GM19395 (cell line): ENCODE measurements around the gene PNPT1.
"Not testable (repeated sequence)": the region's sequence is repeated elsewhere in the genome, so short reads cannot be mapped to it uniquely, and the experiment has no call there.

Experiments used
- ATAC-seq: cut with Tn5 transposase; IDR thresholded peaks from one replicate; pipeline ENCODE4 v1.9.1; 2021; ENCODE audit warnings: mild to moderate bottlenecking, moderate library complexity; ENCODE audit not compliant: unreplicated experiment

Gene PNPT1

DNA sequence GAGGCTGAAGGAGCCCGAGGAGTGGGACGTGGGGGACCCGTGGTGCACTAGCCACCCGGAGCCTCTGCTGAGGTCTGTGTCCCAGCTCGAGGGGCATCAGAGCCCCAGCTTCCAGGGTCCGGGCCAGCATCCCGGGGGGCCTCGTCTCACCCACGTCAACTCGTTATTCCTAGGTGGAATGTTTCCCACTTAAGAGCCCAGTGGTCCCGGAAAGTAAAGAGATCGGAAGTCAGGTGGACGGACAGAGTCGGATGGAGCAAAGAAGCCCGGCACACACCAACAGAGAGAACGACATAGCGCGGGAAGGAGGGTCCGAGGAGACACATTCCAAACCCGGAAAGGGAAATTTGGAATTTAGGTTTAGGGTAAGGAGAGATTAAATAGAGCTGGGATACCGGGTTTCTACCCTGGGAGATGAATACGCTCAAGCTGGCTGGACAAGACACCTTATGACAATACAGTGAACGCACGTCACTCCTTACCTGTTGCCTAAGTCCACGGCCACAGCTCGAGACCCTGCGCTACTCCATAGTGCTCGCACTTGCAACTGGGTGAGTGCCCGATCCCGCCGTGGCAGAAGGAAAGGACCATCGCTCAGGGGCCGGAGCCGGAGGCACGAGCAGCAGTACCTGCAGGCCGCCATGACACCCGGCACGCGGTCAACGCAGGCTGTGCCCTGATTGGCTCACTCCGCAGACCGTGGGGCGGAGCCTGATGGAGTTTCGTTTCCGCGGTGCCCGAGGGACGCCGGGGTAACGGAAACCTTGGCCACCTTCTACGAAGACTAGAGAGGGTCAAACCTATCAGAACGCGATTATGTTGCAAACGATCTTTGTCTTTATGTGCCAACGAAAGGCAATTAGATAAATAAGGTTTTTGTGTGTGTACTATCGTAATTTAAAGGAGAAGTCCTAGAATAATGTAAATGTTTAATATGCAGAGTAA is at the start of gene PNPT1:
TSS of gene PNPT1 (minus strand) at position 664 of the 945 bp plus-strand sequence. CDS start at position 643, 21 bp downstream.
- peak; percentile 100 for ATAC-seq

DNA sequence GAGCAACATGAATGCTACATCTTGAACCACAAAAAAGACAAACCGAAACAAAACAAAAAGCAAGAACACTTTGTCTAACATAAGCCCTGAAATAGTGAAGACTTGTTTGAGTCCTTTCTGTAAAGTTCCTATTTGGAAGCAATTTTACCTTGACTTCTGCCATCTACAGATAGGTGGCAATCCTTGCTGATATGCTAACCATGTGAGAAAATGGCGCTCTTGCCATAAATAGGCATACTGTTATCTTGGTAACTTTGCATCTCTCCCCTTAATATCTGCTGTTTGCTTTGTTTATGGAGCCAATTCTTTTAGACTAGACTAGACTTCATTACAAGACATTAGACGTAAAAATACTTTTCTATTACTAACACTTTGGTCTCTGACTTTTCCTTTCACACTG is 49.4 kb upstream of the PNPT1 start:
- ATAC-seq, result no peak

DNA sequence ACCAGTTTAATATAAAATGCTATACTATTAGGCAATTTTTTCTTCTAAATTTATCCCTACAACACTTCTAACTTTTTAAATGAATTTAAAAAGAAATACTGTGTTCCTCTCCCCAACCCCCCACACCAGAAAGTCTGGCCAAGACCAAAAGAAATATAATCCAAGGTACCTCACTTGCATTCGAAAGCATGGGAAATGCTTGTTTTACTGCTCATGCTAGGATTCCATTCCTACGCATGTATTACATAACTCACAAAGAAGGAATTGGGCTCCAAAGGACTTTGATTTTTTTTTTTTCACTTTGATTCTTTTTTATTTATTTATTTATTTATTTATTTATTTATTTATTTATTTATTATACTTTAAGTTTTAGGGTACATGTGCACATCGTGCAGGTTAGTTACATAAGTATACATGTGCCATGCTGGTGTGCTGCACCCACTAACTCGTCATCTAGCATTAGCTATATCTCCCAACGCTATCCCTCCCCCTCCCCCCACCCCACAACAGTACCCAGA is 42.4 kb upstream of the PNPT1 start:
- not testable (repeated sequence) for ATAC-seq

DNA sequence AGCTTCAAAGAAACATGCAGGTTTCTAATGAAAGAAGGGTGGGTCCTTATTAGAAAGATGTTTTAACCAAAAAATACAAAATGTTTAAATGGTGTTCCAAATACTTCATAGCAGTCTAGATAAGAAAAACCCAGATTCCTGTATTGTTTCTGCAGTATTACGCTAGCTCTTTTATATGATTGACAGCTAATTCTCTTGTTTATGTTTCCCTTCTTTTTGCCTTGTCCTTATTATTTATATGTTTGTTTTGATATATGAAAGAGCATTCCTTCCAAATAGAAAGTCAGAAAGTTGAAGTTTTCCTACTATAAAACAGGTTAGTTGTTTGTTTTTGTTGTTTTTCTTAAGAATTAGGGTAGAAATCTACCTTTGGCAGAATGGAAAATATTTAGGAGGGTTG is 41.1 kb upstream of the PNPT1 start:
- no peak for ATAC-seq

DNA sequence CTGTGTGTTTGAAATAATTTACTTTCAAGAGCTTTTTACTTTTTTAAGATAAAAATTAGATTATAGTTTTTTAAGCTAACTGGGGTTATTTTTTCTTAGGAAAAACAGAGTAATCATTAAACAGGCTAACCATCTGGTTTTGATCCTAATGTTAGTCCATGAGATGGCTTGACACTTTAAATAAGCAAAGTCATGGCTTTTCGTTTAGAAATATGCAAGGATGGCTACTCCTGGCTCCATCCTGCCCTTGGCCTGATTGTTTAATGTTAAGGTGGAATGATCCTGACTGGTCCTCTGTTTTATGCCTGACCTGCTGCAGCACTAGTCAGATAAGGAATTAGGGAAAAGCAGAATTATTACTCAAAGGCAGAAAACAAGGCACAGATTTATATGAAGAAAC is 39.7 kb upstream of the PNPT1 start:
- no peak for ATAC-seq

DNA sequence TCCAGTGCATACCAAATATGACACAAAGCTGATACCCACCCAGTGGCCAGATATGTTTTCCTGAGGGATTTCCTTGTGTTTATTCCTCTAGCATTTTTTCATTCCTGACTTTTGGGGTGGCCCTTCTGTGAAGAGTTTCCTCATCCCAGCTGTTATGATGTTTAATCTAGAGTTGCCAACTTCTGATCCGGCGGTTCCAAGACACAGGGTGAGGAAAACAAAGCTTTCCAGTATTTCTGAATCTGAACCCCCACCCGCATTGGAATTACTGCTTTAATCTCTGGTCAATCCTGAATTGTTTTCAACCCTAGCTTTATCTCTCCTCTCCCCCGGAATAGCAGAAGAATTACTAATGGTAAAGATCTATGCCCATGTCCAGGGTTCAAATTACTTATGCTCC is 39.2 kb upstream of the PNPT1 start:
- no peak for ATAC-seq

DNA sequence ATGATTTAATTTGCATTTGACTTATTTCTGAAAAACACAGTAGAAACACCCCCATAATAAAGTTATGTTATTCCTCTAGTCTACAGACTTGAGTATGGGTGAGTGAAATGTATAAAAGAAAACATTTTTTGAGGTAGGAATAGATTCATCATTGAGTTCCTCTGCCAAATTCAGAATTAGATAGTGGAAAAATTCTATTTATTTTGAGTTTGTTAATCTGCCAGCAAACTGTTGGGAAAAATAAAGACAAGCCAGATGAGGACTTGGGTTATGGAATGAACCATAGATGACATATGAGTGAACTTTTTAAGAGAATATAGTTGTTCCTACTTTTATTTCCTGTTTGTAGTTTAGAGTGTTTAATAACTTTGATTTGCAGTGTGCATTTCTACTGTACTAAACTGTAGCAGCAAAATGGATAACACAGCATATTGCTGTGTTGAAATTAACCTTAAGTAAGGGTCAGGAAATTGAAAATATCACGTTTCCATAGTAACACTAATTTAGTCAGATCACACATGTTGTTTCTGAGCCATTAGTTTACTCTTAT is 35.6 kb upstream of the PNPT1 start:
- no peak for ATAC-seq

DNA sequence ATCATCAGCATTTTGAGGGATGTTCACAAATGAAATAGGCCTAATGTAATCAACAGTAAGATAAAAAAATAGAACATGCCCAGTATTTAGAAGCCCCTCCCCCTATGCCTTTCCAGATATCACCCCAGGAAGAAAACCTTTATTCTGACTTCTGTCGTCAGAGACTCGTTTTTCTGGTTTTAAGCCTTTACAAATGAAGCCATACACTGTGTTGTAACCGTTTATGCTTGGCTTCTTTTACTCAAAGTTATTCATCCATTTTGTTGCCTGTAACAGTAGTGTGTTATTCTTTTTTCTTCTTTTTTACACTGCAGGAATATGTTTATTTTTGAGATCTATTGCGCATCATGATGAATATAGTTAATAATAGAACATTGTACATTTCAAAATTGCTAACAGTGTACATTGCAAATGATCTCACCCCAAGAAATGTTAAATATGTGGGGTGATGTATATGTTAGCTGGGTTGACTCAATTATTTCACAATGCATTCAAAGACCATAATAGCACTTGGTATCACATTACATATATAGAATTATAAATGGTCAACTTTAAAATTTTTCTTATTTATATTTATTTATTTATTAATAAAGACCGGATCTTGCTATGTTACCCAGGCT is 28.1 kb upstream of the PNPT1 start:
- ATAC-seq, result no peak

DNA sequence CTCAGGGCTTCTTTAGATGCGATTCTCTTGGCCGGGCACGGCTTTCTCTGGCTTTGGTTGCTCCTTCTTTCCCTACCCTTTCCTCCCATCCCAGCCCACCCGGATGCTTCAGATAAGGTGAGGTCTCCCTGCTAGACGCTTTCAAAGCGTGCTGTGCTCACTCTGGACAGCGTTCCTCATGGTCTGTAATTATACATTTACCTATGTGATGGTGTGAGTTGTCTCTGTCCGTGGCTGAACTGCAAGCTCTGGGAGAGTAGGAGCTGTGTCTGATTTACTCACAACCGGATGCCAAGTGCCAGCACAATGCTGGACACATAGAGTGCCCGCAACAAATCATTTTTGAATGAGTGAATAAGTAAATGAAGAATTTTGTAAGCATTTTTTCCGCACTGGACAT is 26.8 kb upstream of the PNPT1 start:
- no peak for ATAC-seq

DNA sequence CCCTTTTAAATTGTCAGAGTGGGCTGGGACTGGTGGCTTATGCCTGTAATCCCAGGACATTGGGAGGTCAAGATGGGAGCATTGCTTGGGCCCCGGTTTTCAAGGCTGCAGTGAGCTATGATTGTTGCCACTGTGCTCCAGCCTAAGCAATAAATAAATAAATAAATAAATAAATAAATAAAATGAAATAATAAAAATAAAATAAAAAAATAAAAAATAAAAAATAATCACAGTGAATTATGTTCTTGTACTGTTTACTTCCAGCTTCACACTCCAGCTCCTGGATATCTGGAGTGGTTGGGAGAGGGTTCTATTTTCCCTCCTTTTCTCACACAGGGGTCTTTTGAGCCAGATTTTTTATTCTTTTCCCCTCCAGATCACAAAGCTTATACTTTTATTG is 26.2 kb upstream of the PNPT1 start:
- no peak for ATAC-seq

DNA sequence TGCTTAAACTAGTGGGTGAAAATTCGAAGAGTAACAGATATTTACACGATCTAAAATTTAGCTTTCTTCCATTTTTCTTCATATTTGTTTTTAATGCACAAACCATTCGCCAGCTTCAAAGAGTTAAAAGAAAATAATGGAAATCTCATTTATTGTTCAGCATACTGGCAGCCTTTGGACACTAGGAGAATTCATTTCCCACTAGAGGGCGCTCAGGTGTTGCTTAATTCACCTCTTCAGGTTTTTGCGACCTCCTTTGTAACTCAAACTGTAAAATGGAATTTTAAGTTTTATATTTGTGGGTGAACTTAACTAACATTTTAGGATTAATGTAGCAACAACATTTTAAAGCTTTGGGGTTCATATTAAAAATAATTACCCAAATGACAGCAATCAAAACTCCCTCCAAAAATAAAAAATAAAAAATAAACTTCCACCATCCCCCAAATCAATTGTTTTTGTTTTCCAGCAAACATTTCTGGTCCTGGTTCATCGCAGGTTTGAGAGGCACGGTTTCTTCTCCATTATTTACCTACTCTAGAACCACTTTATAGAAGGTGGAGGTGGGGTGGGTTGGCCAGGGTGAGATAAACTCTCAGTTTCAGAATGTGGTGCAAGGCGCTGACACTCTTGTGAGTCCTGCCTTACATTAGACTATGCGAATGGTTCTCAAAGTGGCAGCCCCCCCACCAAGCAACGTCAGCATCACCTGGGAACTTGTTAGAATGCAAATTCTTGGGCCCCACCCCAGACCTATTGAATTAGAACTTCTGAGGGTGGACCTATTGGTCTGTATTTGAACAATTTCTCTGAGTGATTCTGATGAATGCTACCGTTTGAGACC is 24.7 kb upstream of the PNPT1 start:
- peak; percentile 72 for ATAC-seq

DNA sequence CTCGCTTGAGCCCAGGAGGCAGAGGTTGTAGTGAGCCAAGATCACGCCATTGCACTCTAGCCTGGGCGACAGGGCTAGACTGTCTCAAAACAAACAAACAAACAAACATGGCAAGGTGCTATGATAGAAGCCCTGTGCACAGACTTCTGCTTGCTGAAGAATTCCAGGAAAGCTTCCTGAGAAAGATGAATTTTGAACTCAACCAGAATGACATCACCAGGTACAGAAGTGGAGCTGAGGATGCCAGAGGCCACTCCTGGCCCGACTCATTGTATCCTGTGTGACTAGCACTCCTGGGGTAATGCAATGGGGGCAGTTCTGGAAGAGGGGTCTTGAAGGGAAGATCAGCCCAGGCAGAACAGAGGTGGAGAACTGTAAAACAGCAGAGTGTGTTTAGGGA is 22.0 kb upstream of the PNPT1 start:
- ATAC-seq, result no peak

DNA sequence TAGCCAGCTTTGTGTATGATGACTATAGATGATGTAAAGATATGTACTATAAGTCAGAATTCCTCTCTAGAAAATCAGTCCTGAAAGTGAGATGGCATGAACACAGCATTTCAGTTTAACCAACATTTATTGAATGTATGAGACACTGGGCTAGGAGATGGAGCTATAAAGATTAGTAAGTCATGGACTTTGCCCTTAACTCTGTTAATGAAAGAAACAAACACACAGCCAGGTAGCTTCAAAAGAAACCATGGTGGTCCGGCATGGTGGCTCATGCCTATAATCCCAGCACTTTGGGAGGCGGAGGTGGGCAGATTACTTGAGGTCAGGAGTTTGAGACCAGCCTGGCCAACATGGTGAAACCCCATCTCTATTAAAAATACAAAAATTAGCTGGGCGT is 21.5 kb upstream of the PNPT1 start:
- ATAC-seq, result not testable (repeated sequence)

DNA sequence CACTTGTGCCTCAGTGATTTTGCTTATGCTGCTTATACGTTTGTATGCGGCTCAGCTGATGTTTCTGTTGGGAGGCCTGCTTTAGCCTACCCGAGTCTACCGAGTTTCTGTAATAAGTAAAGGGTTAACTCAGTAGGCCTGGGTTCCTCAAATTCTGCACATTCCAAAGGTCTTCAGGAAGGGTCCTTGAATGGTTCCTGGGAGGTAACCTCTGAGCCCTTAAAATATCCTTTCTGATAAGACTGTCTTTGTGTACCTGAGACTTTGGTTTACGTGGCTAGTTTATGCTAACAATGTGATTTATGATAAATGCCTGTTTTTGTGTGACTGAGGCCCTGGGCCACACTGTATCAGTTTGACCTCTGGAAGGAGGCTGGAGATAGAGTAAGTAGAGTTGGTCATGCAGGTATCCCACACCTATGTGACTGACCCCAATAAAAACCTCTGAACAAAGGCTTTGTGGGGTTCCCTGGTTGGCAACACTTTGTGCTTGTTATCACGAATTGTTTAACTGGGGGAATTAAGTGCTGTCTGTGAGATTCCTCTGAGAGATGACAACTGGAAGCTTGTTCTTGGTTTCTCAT is 18.9 kb upstream of the PNPT1 start:
- ATAC-seq, result no peak

DNA sequence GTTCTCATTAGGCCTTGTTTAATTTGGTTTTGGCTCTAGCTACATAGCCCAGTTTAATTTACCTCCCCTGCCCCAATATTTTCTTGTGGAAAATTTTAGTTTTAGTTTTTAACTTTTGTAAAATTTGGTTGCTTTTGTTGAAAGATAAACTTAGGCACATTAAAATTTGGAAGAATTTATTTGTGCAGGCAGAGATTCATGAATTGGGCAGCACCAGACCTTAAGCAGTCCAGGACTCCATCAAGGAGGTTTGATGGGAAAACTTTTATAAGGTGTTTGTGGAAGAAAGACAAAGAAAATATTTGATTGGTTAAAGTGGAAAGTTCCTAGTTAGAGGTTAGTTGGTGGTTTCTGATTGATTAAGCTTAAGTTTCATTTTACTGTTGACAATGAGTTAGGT is 16.4 kb upstream of the PNPT1 start:
- no peak for ATAC-seq

DNA sequence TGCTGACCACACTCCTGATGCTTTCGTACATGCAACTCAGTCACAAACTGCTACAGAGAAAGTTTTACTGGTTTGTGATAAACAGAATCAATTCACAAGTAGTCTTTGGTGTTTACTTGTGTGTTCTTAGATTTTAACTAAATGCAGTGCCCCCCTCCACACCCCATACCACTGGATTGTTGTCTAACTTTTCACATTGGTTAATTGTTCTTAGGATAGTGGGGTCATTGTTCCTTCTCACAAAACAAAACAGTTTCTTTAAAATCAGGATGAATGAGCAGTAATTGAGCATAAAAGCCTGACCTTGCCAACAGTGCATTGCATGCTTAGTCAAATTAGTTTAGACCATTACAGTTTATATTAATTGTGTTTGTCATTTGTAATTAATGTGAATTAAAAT is 14.1 kb upstream of the PNPT1 start:
- ATAC-seq, result no peak

DNA sequence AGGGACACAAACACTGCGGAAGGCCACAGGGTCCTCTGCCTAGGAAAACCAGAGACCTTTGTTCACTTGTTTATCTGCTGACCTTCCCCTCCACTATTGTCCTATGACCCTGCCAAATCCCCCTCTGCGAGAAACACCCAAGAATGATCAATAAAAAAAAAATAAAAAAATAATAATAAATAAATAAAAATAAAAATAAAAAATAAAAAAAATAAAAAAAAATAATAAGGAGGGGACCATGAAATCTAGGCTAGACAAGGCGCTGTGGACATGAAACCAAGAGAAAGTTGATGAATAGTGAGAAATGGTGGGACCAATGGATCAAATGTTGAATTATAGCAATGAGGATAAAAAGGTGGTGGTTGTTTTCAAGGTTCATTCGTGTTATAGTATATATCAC is 12.6 kb upstream of the PNPT1 start:
- not testable (repeated sequence) for ATAC-seq

DNA sequence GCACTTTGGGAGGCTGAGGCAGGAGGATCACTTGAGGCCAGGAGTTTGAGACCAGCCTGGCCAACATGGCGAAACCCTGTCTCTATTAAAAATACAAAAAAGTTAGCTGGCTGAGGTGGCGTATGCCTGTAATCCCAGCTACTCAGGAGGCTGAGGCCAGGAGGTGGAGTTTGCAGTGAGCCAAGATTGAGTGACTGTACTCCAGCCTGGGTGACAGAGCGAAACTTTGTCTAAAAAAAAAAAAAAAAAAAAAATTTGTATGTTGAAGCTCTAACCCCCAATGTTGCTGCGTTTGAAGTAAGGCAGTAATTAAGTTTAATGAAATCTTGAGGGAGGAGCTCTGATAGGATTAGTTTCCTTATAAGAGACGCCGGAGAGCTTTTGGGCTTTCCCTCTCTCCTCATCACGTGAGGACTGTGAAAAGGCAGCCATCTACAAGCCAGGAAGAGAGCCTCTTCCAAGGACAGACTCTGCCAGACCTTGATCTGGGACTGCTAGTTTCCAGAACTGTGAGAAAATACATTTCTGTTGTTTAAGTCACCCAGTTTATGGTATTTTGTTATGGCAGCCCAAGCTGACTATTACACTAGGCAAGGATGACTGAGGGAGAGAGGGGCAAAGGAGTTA is 11.5 kb upstream of the PNPT1 start:
- ATAC-seq, result no peak

DNA sequence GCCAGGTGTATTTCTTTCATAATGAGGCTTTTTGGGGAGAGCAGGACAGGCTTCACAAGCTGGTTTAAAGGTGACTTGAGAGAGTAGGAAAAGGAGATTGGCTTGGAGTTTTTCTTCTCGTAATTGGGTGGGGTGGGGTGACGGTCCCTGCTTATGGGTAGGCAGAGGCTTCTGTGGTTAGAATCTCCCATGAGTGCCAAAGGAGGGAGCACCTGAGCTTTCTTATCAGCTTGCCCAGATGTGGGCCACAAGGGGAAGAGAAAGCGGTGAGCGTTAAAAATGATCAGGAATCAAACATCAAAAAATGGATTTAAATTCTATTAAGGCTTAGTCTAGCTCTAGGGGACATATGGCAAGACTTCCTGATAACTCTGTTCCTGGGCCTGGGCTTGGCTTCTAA is 9.7 kb upstream of the PNPT1 start:
- ATAC-seq, result no peak

DNA sequence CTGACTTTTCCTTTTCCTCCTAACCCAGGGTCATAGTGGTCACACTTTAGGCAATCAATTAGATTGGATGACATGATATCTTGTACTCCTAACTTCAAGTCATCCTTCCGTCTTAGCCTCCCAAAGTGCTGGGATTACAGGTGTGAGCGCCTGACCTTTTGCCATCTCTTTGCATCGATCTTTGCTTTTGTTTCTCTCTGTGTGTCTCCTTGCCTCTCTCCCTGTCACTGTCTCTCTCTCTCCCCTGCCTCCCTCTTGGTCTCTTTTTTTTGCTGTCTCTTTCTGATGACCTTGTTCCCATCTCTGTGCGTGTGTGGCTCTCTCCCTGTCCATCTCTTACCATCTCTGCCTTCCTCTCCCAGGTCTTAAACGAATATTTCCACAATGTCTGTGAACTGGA is 904 bp downstream of the PNPT1 start:
- ATAC-seq, result peak; percentile 5
